ACC112 (cell line): ENCODE results near the gene DENND1A.

Experiments used
- H2AFZ ChIP-seq: fragments of 200-600 bp; sonication (generic); one replicate; pipeline ENCODE4 v1.6.0; 2017; ENCODE audit warnings: antibody characterized with exemption, low read length; ENCODE audit not compliant: unreplicated experiment
- H3K27ac ChIP-seq: fragments of 200-600 bp; sonication (generic); 2 replicates; pipeline ENCODE4 v1.5.1; 2014; ENCODE audit warnings: low read depth, mild to moderate bottlenecking, antibody characterized with exemption, low read length, moderate library complexity
- H3K27me3 ChIP-seq: fragments of 200-600 bp; sonication (generic); 2 replicates; pipeline ENCODE4 v1.6.1; 2014; ENCODE audit warnings: mild to moderate bottlenecking, antibody characterized with exemption, low read length, moderate library complexity, mixed read lengths; ENCODE audit not compliant: insufficient read depth
- H3K36me3 ChIP-seq: fragments of 200-600 bp; sonication (generic); 2 replicates; pipeline ENCODE4 v1.6.1; 2016; ENCODE audit warnings: mild to moderate bottlenecking, antibody characterized with exemption, low read length, moderate library complexity, mixed read lengths; ENCODE audit not compliant: insufficient read depth
- H3K4me1 ChIP-seq: fragments of 200-600 bp; sonication (generic); one replicate; pipeline ENCODE4 v1.6.1; 2016; ENCODE audit warnings: low read length, mixed read lengths; ENCODE audit not compliant: insufficient read depth, unreplicated experiment, control insufficient read depth
- H3K4me3 ChIP-seq: fragments of 200-600 bp; sonication (generic); 2 replicates; pipeline ENCODE4 v1.5.1; 2014; ENCODE audit warnings: mild to moderate bottlenecking, low read depth, low read length
- H3K79me2 ChIP-seq: fragments of 200-600 bp; sonication (generic); one replicate; pipeline ENCODE4 v1.6.0; 2016; ENCODE audit warnings: low read length; ENCODE audit not compliant: control insufficient read depth, unreplicated experiment, insufficient read depth

Gene DENND1A

GRCh38 chr9:123769719-123770118 lies 160.2 kb downstream of the DENND1A start:
- no peak overlapping the region for H3K4me3 ChIP-seq
- no peaks in the 10 kb centered on the region for H3K27me3 ChIP-seq
- no peaks in the 10 kb centered on the region for H3K79me2 ChIP-seq
- no peaks in the 10 kb centered on the region for H3K36me3 ChIP-seq
- no peaks in the 10 kb centered on the region for H3K4me1 ChIP-seq
- H3K27ac ChIP-seq: no peak overlapping the region
- H2AFZ ChIP-seq: no peak overlapping the region

- Histone ChIP-seq H2AFZ (no peak overlapping the region), H3K27ac (no peak overlapping the region), H3K27me3 (no peaks in the 10 kb centered on the region), H3K36me3 (no peaks in the 10 kb centered on the region), H3K4me3 (no peak overlapping the region), H3K4me1 (peaks cover 18% of the 10 kb centered on the region), H3K79me2 (no peaks in the 10 kb centered on the region)
These were observed 165.9 kb downstream of the DENND1A start for GRCh38 chr9:123763910-123764588.

GRCh38 chr9:123761905-123762605 lies 167.9 kb downstream of the DENND1A start:
- Histone ChIP-seq H3K27ac (no peak overlapping the region), H2AFZ (no peak overlapping the region)

GRCh38 chr9:123757960-123758359 lies 172.0 kb downstream of the DENND1A start:
- Histone ChIP-seq H3K27ac (no peak overlapping the region), H2AFZ (no peak overlapping the region), H3K4me3 (no peak overlapping the region), H3K36me3 (no peaks in the 10 kb centered on the region), H3K79me2 (no peaks in the 10 kb centered on the region), H3K27me3 (no peaks in the 10 kb centered on the region), H3K4me1 (peaks cover 6% of the 10 kb centered on the region)

More at GRCh38 chr9:123761905-123762605, 167.9 kb downstream of the DENND1A start:
- H3K4me1 ChIP-seq: peaks cover 18% of the 10 kb centered on the region
- no peak overlapping the region for H3K4me3 ChIP-seq
- no peaks in the 10 kb centered on the region for H3K79me2 ChIP-seq
- H3K36me3 ChIP-seq: no peaks in the 10 kb centered on the region
- no peaks in the 10 kb centered on the region for H3K27me3 ChIP-seq

GRCh38 chr9:123757547-123757946 lies 172.4 kb downstream of the DENND1A start:
- Histone ChIP-seq H3K4me3 (no peak overlapping the region), H2AFZ (no peak overlapping the region), H3K27me3 (no peaks in the 10 kb centered on the region), H3K79me2 (no peaks in the 10 kb centered on the region), H3K36me3 (no peaks in the 10 kb centered on the region), H3K4me1 (peaks cover 6% of the 10 kb centered on the region), H3K27ac (no peak overlapping the region)

- H3K36me3 ChIP-seq: no peaks in the 10 kb centered on the region
- H3K79me2 ChIP-seq: no peaks in the 10 kb centered on the region
- H3K27me3 ChIP-seq: no peaks in the 10 kb centered on the region
- H3K4me3 ChIP-seq: no peak overlapping the region
- H3K4me1 ChIP-seq: no peaks in the 10 kb centered on the region
- no peak overlapping the region for H2AFZ ChIP-seq
- no peak overlapping the region for H3K27ac ChIP-seq
These were observed 173.3 kb downstream of the DENND1A start for GRCh38 chr9:123756484-123757106.

GRCh38 chr9:123753669-123754258 lies 176.2 kb downstream of the DENND1A start:
- no peak overlapping the region for H3K4me3 ChIP-seq
- H3K36me3 ChIP-seq: no peaks in the 10 kb centered on the region
- no peak overlapping the region for H3K27ac ChIP-seq

GRCh38 chr9:123753016-123753415 lies 176.9 kb downstream of the DENND1A start:
- Histone ChIP-seq H2AFZ (no peak overlapping the region), H3K27ac (no peak overlapping the region), H3K36me3 (no peaks in the 10 kb centered on the region), H3K4me3 (no peak overlapping the region), H3K27me3 (no peaks in the 10 kb centered on the region), H3K79me2 (no peaks in the 10 kb centered on the region), H3K4me1 (no peaks in the 10 kb centered on the region)

More at GRCh38 chr9:123753669-123754258, 176.2 kb downstream of the DENND1A start:
- H3K79me2 ChIP-seq: no peaks in the 10 kb centered on the region
- H3K27me3 ChIP-seq: no peaks in the 10 kb centered on the region
- no peak overlapping the region for H2AFZ ChIP-seq
- H3K4me1 ChIP-seq: no peaks in the 10 kb centered on the region

GRCh38 chr9:123749580-123750202 lies 180.2 kb downstream of the DENND1A start:
- Histone ChIP-seq H3K79me2 (no peaks in the 10 kb centered on the region), H3K4me1 (no peaks in the 10 kb centered on the region), H3K27ac (no peak overlapping the region), H3K36me3 (no peaks in the 10 kb centered on the region), H3K4me3 (no peak overlapping the region), H2AFZ (no peak overlapping the region), H3K27me3 (no peaks in the 10 kb centered on the region)

- no peaks in the 10 kb centered on the region for H3K27me3 ChIP-seq
- peaks cover 4% of the 10 kb centered on the region for H3K4me1 ChIP-seq
- H3K79me2 ChIP-seq: no peaks in the 10 kb centered on the region
- H2AFZ ChIP-seq: no peak overlapping the region
- H3K36me3 ChIP-seq: no peaks in the 10 kb centered on the region
- H3K4me3 ChIP-seq: no peak overlapping the region
- H3K27ac ChIP-seq: no peak overlapping the region
These were observed 183.2 kb downstream of the DENND1A start for GRCh38 chr9:123746765-123747164.
